HCT116 (cell line): ENCODE results near the gene EGR4. TPM values are rescaled to one million over a fixed set of nuclear protein-coding genes. Genes with fewer than 3 reads are reported as not detected.

Experiments used
- ATAC-seq: fragments of 200-7000 bp; cut with Tn5 transposase; 2 replicates; pipeline ENCODE4 v1.9.1; 2020; ENCODE audit warnings: mild to moderate bottlenecking, moderate library complexity
- BruUV-seq: library from RNA; stranded (reverse); fragments of 400-500 nt; replicated peaks from 2 replicates; lab custom pipeline; 2021; lab: Mats Ljungman, UMichigan
- CTCF ChIA-PET: fragments of 300-600 bp; sonication (Branson Sonifier 250); formaldehyde crosslinking; loops from one replicate; lab custom pipeline; 2021; ENCODE audit warnings: antibody characterized with exemption; lab: Charles Lee
- POLR2A ChIA-PET: fragments of 300-600, 350-600 bp; sonication (Branson Sonifier 250); formaldehyde crosslinking; loops from one replicate; lab custom pipeline; 2021; ENCODE audit warnings: antibody characterized with exemption; lab: Charles Lee
- RAD21 ChIA-PET, 2 experiments: fragments of 300-600 bp; sonication (Branson Sonifier 250); formaldehyde crosslinking; loops; one replicate each; lab custom pipeline; 2023; ENCODE audit warnings: low total read pairs in 2 of 2; ENCODE audit not compliant: uncharacterized antibody in 2 of 2, unreplicated experiment in 2 of 2, low non-redundant PET in 1 of 2; lab: Charles Lee
- DNase-seq: peaks from one replicate; pipeline ENCODE4 v3.0.0-alpha.2; 2010; ENCODE audit warnings: low read depth, low spot score
- H2AFZ ChIP-seq: fragments of 200-600 bp; shearing (Covaris generic), sonication (generic); 2 replicates; pipeline ENCODE4 v1.6.1; 2017; ENCODE audit warnings: low read depth, mixed run types, mixed read lengths, antibody characterized with exemption, low read length; ENCODE audit not compliant: poor library complexity, severe bottlenecking
- H3K27ac ChIP-seq: 2 replicates; pipeline ENCODE4 v1.5.1; 2012; ENCODE audit warnings: low read depth, low read length
- H3K27me3 ChIP-seq: fragments of 200-600 bp; sonication (generic); 2 replicates; pipeline ENCODE4 v1.6.1; 2016; ENCODE audit warnings: mixed run types, low read length, mixed read lengths; ENCODE audit not compliant: insufficient read depth
- H3K36me3 ChIP-seq, 2 experiments: fragments of 200-500 bp in 1 of 2; fragments of 200-600 bp in 1 of 2; sonication (Bioruptor generic) in 1 of 2; sonication (generic) in 1 of 2; 2 replicates each; pipeline versions ENCODE4 v1.5.1 to v1.6.1; 2014 to 2016; ENCODE audit warnings: low read length in 2 of 2, inconsistent platforms in 1 of 2, mixed read lengths in 1 of 2, mixed run types in 1 of 2; ENCODE audit not compliant: insufficient read depth in 2 of 2, control insufficient read depth in 1 of 2
- H3K4me1 ChIP-seq, 2 experiments: fragments of 200-600 bp in 1 of 2; sonication (generic) in 1 of 2; 2 replicates each; pipeline versions ENCODE4 v1.5.1 to v1.6.1; 2012 to 2017; ENCODE audit warnings: low read length in 2 of 2, inconsistent platforms in 1 of 2, mild to moderate bottlenecking in 1 of 2, mixed read lengths in 1 of 2, mixed run types in 1 of 2, moderate library complexity in 1 of 2; ENCODE audit not compliant: insufficient read depth in 2 of 2, control insufficient read depth in 1 of 2
- H3K4me2 ChIP-seq: fragments of 200-600 bp; sonication (generic); 2 replicates; pipeline ENCODE4 v1.6.1; 2017; ENCODE audit warnings: mixed run types, low read length, mixed read lengths
- H3K4me3 ChIP-seq, 2 experiments: fragments of 200-600 bp in 1 of 2; sonication (generic) in 1 of 2; replicated peaks in 1 of 2; 2 replicates each; pipeline ENCODE4 v1.5.1; 2011 to 2016; ENCODE audit warnings: low read length in 2 of 2, control low read depth in 1 of 2, low read depth in 1 of 2, mild to moderate bottlenecking in 1 of 2, mixed read lengths in 1 of 2, mixed run types in 1 of 2
- H3K79me2 ChIP-seq: fragments of 200-600 bp; sonication (generic); 2 replicates; pipeline ENCODE4 v1.6.1; 2017; ENCODE audit warnings: mild to moderate bottlenecking, mixed run types, low read length, moderate library complexity, mixed read lengths; ENCODE audit not compliant: insufficient read depth
- H3K9ac ChIP-seq: fragments of 200-600 bp; sonication (generic); 2 replicates; pipeline ENCODE4 v1.6.1; 2016; ENCODE audit warnings: low read length, mixed read lengths
- H3K9me2 ChIP-seq: fragments of 200-600 bp; sonication (generic), shearing (Covaris generic); 2 replicates; pipeline ENCODE4 v1.6.1; 2017; ENCODE audit warnings: mixed run types, mild to moderate bottlenecking, moderate library complexity; ENCODE audit not compliant: insufficient read depth
- H3K9me3 ChIP-seq, 2 experiments: fragments of 200-500 bp in 1 of 2; fragments of 200-600 bp in 1 of 2; sonication (Bioruptor generic) in 1 of 2; sonication (generic) in 1 of 2; 2 replicates each; pipeline ENCODE4 v1.6.1; 2014 to 2017; ENCODE audit warnings: low read length in 2 of 2, mixed read lengths in 2 of 2, inconsistent platforms in 1 of 2, low read depth in 1 of 2, mild to moderate bottlenecking in 1 of 2, mixed run types in 1 of 2, moderate library complexity in 1 of 2; ENCODE audit not compliant: control insufficient read depth in 1 of 2, insufficient read depth in 1 of 2
- H4K20me1 ChIP-seq: fragments of 200-600 bp; sonication (generic), shearing (Covaris generic); 2 replicates; pipeline ENCODE4 v1.6.1; 2017; ENCODE audit warnings: mixed run types, mild to moderate bottlenecking, moderate library complexity; ENCODE audit not compliant: insufficient read depth
- CBX3 ChIP-seq: IDR thresholded peaks from 2 replicates; pipeline ENCODE4 v1.6.1; 2012; ENCODE audit warnings: low read depth
- CEBPB ChIP-seq: IDR thresholded peaks from 2 replicates; pipeline ENCODE4 v1.6.1; 2012; ENCODE audit warnings: low read depth
- EGR1 ChIP-seq: IDR thresholded peaks from 2 replicates; pipeline ENCODE4 v1.6.1; 2012; ENCODE audit warnings: low read depth
- EZH2 ChIP-seq: fragments of 200-600 bp; sonication (generic); IDR thresholded peaks from 2 replicates; pipeline ENCODE4 v1.6.1; 2017; ENCODE audit warnings: antibody characterized with exemption, mixed run types
- EZH2phosphoT487 ChIP-seq: fragments of 200-600 bp; IDR thresholded peaks from 2 replicates; pipeline ENCODE4 v1.6.1; 2018; ENCODE audit warnings: antibody characterized with exemption, borderline replicate concordance
- FOSL1 ChIP-seq: IDR thresholded peaks from 2 replicates; pipeline ENCODE4 v1.6.1; 2012; ENCODE audit warnings: low read depth
- JUND ChIP-seq: IDR thresholded peaks from 2 replicates; pipeline ENCODE4 v1.6.1; 2012
- POLR2A ChIP-seq: IDR thresholded peaks from 2 replicates; pipeline ENCODE4 v1.7.0; 2011; ENCODE audit warnings: borderline replicate concordance; ENCODE audit not compliant: insufficient read depth, insufficient read length; ENCODE audit errors: extremely low read depth
- RAD21 ChIP-seq: IDR thresholded peaks from 2 replicates; pipeline ENCODE4 v1.6.1; 2012; ENCODE audit warnings: low read depth, mild to moderate bottlenecking
- SIN3A ChIP-seq: IDR thresholded peaks from 2 replicates; pipeline ENCODE4 v1.6.1; 2012; ENCODE audit warnings: low read depth
- SP1 ChIP-seq: IDR thresholded peaks from 2 replicates; pipeline ENCODE4 v1.6.1; 2012; ENCODE audit warnings: low read depth
- ZNF274 ChIP-seq: fragments of 200-500 bp; sonication (Bioruptor generic); IDR thresholded peaks from 2 replicates; pipeline ENCODE4 v1.6.1; 2014; ENCODE audit warnings: mild to moderate bottlenecking, low read depth, low read length, inconsistent platforms
- intact Hi-C: fragments of 100-400 bp; cut with micrococcal nuclease; formaldehyde crosslinking; loops from 2 replicates; pipeline ENCODE4 v1.10.0; 2022
- total RNA-seq: library from RNA; stranded (reverse); gene quantifications from one replicate; pipeline ENCODE4 v1.2.1, GENCODE V29; 2021; ENCODE audit not compliant: unreplicated experiment
- TF ChIP-seq, protein P1 (sequence below): IDR thresholded peaks from 2 replicates; pipeline ENCODE4 v1.6.1; 2012
- TF ChIP-seq, protein P2 (sequence below): IDR thresholded peaks from 2 replicates; pipeline ENCODE4 v1.6.1; 2012

EGR4 gene
- total RNA-seq, 1 experiment from 2014 or later, result 0.37 TPM

DNA sequence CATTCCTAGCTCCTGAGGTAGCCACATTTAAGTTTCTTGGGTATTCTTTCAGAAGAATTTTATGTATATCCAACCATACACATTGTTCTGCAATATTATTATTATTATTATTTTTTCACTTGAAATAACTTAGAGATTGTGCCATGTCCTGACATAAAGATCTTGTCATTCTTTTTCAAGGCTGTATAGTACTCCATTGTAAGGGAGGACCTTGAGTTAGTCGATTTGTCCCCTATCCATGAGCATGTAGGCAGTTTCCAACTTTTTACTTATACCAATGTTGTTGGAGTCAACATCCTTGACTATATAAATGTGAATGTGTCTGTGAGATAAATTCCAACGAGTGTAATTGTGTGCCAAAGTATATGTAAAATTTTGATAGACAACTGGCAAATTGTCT lies 891 bp upstream of the EGR4 start:
- no TSS peak for BruUV-seq
- intact Hi-C loops, result no loop called here
- CTCF ChIA-PET, result no interaction called here
- Histone ChIP-seq H3K4me3 (peak overlapping the region in 1 of 2 experiments; percentile 34; a peak in 1 of 4 replicates), H3K4me2 (peak overlapping the region; percentile 88), H3K9me3 (no peaks in the 10 kb centered on the region), H4K20me1 (no peaks in the 10 kb centered on the region), H3K27me3 (peaks cover 17% of the 10 kb centered on the region; the same call in 1 of the 2 replicates), H3K27ac (no peak overlapping the region), H3K9ac (no peak overlapping the region; the same call in 1 of the 2 replicates), H3K79me2 (no peaks in the 10 kb centered on the region), H2AFZ (peak overlapping the region; percentile 84)
- no peak for DNase-seq
- RAD21 ChIA-PET, result no interaction called here
- POLR2A ChIA-PET, result no interaction called here
- TF ChIP-seq POLR2A (no peak), EGR1 (no peak), CBX3 (no peak), FOSL1 (no peak), RAD21 (no peak), SIN3A (no peak), EZH2phosphoT487 (no peak), EZH2 (no peak), SP1 (no peak), CEBPB (no peak), ZNF274 (no peak), JUND (no peak)
- TF ChIP-seq, protein P1, sequence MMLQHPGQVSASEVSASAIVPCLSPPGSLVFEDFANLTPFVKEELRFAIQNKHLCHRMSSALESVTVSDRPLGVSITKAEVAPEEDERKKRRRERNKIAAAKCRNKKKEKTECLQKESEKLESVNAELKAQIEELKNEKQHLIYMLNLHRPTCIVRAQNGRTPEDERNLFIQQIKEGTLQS, result no peak
- TF ChIP-seq, protein P2, sequence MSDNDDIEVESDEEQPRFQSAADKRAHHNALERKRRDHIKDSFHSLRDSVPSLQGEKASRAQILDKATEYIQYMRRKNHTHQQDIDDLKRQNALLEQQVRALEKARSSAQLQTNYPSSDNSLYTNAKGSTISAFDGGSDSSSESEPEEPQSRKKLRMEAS, result no peak
- TF ChIP-seq, all 23 proteins: peak for 0
- Histone ChIP-seq H3K4me1 (peaks cover 10 to 24% of the 10 kb centered on the region in 2 experiments; a peak in 3 of 4 replicates), H3K9me2 (no peaks in the 10 kb centered on the region), H3K36me3 (no peaks in the 10 kb centered on the region)
- ATAC-seq, result no peak
